ENCODE data around the gene ASTL.

Gene ASTL

DNA sequence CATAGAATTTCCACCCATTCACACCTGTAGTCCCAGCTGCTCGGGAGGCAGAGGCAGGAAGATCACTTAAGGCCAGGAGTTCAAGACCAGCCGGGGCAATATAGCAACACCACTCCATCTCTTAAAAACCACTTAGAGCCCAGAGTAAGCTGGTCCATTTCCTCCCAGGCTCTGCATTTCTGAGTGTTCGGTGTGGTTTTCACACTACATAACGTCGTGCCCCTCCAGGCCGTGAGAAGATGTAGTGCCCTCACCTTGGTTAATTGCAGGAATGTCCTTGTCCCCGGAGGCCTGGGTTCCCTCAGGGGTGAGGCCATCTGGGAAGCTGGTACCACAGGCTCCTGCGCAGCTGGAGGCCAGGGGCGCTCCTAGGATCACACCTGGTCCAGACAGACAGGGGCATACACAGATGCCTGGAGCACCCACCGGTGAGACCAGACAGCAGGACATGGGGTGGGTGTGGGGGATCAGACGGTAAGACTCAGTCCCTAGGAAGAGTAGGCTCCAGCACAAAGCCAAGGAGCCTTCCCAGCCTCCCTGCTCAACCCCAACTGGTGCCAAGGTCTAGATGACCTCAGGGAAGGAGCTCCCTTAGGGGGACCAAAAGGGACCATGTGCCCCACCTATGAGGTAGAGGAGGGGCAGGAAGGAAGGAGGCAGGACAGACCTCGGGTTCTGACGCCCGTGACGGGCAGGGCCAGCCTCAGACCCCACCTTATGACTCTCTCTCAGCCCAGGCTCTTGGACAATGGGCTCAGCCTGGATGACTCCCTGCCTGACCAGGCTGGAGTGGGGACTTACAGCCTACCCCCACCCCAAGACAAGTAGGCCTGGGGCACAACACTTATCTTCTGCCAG lies 752 bp downstream of the ASTL start:
- H3K27ac ChIP-seq = no peak overlapping the region
- no peak for TF ChIP-seq ZFX (IDR thresholded peaks at IDR 0.05; ENCODE audit: borderline replicate concordance)
- TF ChIP-seq, protein P1, sequence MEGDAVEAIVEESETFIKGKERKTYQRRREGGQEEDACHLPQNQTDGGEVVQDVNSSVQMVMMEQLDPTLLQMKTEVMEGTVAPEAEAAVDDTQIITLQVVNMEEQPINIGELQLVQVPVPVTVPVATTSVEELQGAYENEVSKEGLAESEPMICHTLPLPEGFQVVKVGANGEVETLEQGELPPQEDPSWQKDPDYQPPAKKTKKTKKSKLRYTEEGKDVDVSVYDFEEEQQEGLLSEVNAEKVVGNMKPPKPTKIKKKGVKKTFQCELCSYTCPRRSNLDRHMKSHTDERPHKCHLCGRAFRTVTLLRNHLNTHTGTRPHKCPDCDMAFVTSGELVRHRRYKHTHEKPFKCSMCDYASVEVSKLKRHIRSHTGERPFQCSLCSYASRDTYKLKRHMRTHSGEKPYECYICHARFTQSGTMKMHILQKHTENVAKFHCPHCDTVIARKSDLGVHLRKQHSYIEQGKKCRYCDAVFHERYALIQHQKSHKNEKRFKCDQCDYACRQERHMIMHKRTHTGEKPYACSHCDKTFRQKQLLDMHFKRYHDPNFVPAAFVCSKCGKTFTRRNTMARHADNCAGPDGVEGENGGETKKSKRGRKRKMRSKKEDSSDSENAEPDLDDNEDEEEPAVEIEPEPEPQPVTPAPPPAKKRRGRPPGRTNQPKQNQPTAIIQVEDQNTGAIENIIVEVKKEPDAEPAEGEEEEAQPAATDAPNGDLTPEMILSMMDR (IDR thresholded peaks at IDR 0.05) = no peak

DNA sequence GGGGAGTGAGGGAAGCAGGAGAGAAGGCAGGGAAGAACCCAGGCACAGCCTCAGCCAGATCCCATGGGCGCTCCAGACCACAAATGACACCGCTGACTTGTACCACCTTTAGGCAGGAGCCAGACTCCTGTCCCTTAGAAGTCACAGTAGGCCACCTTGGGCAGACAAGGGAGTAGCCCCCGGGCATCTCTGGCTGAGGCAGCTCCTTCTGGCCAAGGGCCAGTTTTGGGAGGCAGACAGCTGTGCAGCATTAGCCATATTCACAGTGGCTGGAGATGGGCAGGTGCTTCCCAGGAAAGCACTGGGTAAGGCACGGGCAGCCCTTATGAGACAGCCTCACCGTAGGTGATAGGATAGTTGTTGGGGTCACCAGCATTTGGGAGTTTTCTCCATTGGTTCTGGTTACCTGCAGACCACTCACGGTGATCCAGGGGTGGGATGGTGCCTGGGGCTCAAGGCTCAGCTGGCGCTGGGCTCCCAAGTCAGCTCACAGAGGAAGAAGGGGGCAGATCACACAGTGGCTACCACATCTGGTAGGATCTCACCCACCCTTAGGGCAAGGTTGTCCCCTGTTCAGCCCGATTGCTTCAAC lies 2.1 kb downstream of the ASTL start:
- TF ChIP-seq, protein P1 (IDR thresholded peaks at IDR 0.05) = no peak
- TF ChIP-seq ZFX (IDR thresholded peaks at IDR 0.05; ENCODE audit: borderline replicate concordance) = no peak
- H3K27ac ChIP-seq = no peak overlapping the region

DNA sequence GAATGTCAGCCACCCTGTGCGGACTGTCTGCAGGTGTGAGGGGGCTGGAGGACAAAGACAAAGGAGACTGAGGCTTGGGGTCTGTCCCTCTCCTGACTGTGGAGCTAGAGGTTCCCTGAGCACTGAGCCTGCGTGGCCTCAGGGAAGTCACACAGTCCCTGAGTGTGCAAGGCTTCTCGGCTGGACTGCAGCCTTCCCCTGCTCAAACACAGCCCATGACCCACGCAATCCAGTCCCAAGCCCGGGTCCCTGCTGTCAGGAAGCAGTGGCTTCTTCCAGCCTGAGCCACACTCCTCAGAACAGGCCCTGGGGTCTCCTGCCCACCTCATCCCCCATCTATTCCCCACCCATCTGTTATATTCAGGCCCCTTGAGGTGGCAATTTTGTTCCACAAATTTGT lies 2.7 kb downstream of the ASTL start:
- TF ChIP-seq, protein P1 (IDR thresholded peaks at IDR 0.05) = no peak
- no peak for TF ChIP-seq ZFX (IDR thresholded peaks at IDR 0.05; ENCODE audit: borderline replicate concordance)
- no peak overlapping the region for H3K27ac ChIP-seq

DNA sequence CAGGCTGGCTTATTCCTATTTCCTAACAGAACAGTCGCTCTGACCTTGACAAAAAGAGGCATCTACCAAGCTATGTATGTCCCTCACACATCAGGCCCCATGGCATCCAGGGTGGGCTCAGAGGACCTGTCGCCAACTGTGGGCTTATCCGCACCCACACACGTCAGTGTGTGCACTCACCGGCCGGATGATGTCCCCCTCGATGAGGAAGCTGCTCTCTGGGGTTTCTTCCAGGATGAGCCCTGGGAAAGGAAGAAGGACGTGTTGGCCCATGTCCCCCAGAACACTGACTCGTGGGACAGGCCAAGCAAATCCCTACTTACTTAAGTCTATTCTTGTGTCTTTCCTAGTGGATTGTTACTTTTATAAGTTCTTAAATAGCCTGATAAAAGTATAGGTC lies 3.1 kb downstream of the ASTL start:
- H3K27ac ChIP-seq = no peak overlapping the region
- TF ChIP-seq ZFX (IDR thresholded peaks at IDR 0.05; ENCODE audit: borderline replicate concordance) = no peak
- TF ChIP-seq, protein P1 (IDR thresholded peaks at IDR 0.05) = no peak

DNA sequence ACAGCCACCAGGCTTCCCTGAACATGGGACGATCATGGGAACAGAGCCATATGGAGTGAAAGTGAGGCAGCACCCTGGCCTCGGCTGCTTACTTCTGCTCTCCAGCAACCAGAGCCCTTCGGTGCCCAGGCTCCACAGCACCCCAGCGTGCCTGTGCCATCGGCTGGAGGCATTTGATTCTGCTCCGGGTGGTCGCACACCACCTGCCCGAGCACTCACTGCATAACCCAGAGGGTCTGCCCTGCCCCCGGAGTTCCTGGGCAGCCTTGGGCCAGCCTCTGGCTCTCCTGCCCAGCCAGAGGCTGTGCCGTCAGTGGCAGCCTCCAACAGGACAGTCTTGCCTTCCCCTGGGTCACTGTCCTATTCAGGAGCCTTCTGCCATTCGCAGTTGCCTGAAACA lies 3.9 kb downstream of the ASTL start:
- H3K27ac ChIP-seq = no peak overlapping the region
- TF ChIP-seq ZFX (IDR thresholded peaks at IDR 0.05; ENCODE audit: borderline replicate concordance) = no peak
- TF ChIP-seq, protein P1 (IDR thresholded peaks at IDR 0.05) = no peak

DNA sequence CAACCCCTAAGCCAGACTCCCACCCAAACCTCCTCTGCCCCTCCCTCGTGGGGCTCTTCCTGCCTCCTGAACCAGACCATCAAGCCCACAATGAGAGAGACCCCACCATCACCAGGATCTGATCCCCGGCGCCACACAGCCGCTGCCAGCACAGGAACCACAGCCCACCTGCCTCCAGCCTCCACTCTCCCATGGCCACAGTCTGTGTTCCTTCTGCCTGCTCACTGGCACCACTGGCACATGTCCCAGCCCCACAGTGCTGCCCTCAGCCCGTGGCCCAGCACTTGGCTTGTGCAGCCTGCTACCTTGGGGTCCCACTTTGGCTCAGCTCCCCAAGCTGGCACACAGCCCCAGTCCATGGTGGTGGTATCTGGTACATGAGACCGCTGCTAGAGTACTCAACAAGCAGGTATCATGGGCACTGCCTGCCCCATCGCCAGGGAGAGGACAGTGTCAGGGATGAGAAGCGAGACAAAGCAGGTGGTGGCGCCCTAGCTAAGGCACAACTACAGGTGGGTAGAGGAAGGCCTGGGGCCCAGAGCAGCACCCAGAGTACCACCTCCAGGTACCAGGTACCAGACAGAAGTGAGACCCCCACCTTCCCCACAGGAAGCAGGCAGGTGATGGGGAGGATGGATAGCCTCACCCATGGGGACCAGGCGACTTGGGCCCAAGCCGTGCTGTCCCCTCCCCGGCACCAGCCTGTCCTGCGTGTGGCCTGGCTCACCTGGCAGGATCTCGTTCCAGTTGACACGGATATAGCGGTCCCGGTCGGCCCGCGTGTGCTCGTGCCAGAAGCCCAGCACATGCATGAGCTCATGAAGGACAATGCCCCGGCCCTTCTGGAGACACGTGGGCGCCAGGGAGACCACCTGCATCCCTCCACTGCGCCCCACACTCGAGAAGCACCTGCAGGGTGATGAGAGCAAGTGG lies 6.2 kb downstream of the ASTL start:
- H3K27ac ChIP-seq = no peak overlapping the region
- TF ChIP-seq, protein P1 (IDR thresholded peaks at IDR 0.05) = no peak
- no peak for TF ChIP-seq ZFX (IDR thresholded peaks at IDR 0.05; ENCODE audit: borderline replicate concordance)
